Activated CD4-positive, alpha-beta T cell treated with anti-CD3 and anti-CD28 coated beads, Interleukin-2, amount 50 U/mL, for 16 hours (primary cell): ENCODE data around the gene NCOR2.
"Not testable (repeated sequence)": the region's sequence is repeated elsewhere in the genome, so short reads cannot be mapped to it uniquely, and the experiment has no call there.

ENCODE experiments used
- DNase-seq: peaks from one replicate; pipeline ENCODE4 v3.0.0-alpha.2; 2020

NCOR2 gene

GRCh38 chr12:124599074-124599999 is 31.9 kb upstream of the NCOR2 start:
- peak; percentile 65 for DNase-seq

- DNase-seq = no peak
These were observed 29.6 kb upstream of the NCOR2 start for GRCh38 chr12:124597041-124597440.

- no peak for DNase-seq
These were observed 28.0 kb upstream of the NCOR2 start for GRCh38 chr12:124595444-124595843.

GRCh38 chr12:124594851-124595250 is 27.4 kb upstream of the NCOR2 start:
- DNase-seq = no peak

GRCh38 chr12:124593851-124594401 is 26.5 kb upstream of the NCOR2 start:
- no peak for DNase-seq

- no peak for DNase-seq
These were observed 25.8 kb upstream of the NCOR2 start for GRCh38 chr12:124593176-124593575.

GRCh38 chr12:124592481-124593160 is 25.2 kb upstream of the NCOR2 start:
- no peak for DNase-seq

GRCh38 chr12:124592050-124592449 is 24.6 kb upstream of the NCOR2 start:
- DNase-seq = no peak

GRCh38 chr12:124590447-124590846 is 23.0 kb upstream of the NCOR2 start:
- DNase-seq = no peak

GRCh38 chr12:124588751-124589267 is 21.4 kb upstream of the NCOR2 start:
- no peak for DNase-seq

- DNase-seq = no peak
These were observed 20.7 kb upstream of the NCOR2 start for GRCh38 chr12:124588018-124588634.

- no peak for DNase-seq
These were observed 19.3 kb upstream of the NCOR2 start for GRCh38 chr12:124586756-124587155.

GRCh38 chr12:124584494-124584893 is 17.1 kb upstream of the NCOR2 start:
- DNase-seq = not testable (repeated sequence)

- DNase-seq = no peak
These were observed 16.4 kb upstream of the NCOR2 start for GRCh38 chr12:124583854-124584253.

GRCh38 chr12:124582108-124582424 is 14.7 kb upstream of the NCOR2 start:
- DNase-seq = no peak

- no peak for DNase-seq
These were observed 14.1 kb upstream of the NCOR2 start for GRCh38 chr12:124581307-124582107.

GRCh38 chr12:124579921-124580517 is 12.6 kb upstream of the NCOR2 start:
- no peak for DNase-seq

GRCh38 chr12:124578854-124579253 is 11.4 kb upstream of the NCOR2 start:
- DNase-seq = no peak

GRCh38 chr12:124578445-124578844 is 11.0 kb upstream of the NCOR2 start:
- DNase-seq = no peak

GRCh38 chr12:124577986-124578385 is 10.6 kb upstream of the NCOR2 start:
- DNase-seq = no peak

- no peak for DNase-seq
These were observed 10.0 kb upstream of the NCOR2 start for GRCh38 chr12:124577374-124577773.

GRCh38 chr12:124576061-124576650 is 8.7 kb upstream of the NCOR2 start:
- no peak for DNase-seq
